Kidney epithelial cell (primary cell): ENCODE measurements around the gene PIM3. TPM values are rescaled to one million over a fixed set of nuclear protein-coding genes. Genes with fewer than 3 reads are reported as not detected.
"Not testable (repeated sequence)": the region's sequence is repeated elsewhere in the genome, so short reads cannot be mapped to it uniquely, and the experiment has no call there.

ENCODE experiments used
- DNase-seq: peaks from one replicate; pipeline ENCODE4 v3.0.0-alpha.2; 2010; ENCODE audit warnings: low read depth
- H3K27me3 ChIP-seq: 2 replicates; pipeline ENCODE4 v1.6.0; 2011; ENCODE audit warnings: low read length; ENCODE audit not compliant: control insufficient read depth, insufficient read depth
- H3K36me3 ChIP-seq: 2 replicates; pipeline ENCODE4 v1.5.1; 2011; ENCODE audit warnings: low read length; ENCODE audit not compliant: control insufficient read depth, insufficient read depth
- H3K4me3 ChIP-seq: 2 replicates; pipeline ENCODE4 v1.5.1; 2011; ENCODE audit warnings: low read depth, mild to moderate bottlenecking, control low read depth, low read length
- total RNA-seq: library from RNA; depleted of rRNA; stranded (reverse); fragments of >200 nt; gene quantifications from 2 replicates; pipeline ENCODE4 v1.2.3, GENCODE V29; 2015
- TF ChIP-seq, protein P1 (sequence below): IDR thresholded peaks from 2 replicates; pipeline ENCODE4 v1.5.1; 2011; ENCODE audit warnings: mild to moderate bottlenecking, moderate library complexity, low read length, control low read depth, inconsistent platforms; ENCODE audit not compliant: insufficient read depth, poor library complexity, severe bottlenecking

The PIM3 gene
- total RNA-seq, 1 donor from 2014 or later = 66.9 TPM

DNA sequence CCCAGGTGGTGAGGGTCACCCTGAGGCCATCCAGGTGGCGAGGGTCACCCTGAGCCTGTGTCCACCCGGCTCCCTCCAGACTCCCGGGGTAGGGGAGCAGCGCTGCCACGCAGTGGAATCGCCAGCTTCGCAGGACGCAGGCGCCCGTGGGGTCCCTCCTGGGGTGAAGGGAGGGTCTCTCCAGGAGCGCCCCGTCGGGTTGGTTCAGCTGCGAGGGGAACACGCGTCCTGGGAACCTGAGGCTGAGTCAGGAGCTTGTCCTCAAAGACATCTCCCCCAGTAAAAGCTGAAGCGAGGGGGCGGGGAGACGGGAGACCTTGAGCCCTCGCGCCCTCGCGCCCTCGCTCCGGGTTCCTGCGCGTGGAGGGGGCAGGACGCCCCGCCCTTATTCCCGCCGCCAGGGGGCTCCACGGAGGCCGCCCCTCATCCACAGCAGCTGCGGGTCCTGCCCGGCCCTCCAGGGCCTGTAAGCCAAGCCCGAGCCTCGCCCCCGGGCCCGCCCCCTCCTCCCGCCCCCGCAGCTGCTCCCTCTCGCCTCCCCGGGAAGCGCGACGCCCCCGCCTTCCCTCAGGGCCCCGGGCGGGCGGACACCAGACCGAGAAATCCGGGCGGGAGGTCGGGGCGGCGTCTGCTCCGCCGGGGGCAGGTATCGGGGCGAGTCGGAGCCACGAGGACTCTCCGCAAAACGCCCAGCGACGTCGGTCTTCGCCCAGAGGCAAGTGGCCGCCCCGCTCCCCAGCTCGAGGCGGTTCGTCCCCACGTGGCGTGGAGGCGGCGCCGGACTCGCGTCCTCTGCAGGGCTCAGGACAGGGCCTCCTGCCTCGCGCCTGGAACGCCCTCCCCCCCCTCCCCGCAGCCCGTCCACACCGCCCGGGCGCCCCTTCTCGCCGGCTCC lies 22.8 kb downstream of the PIM3 start:
- peaks cover 18% of the 10 kb centered on the region for H3K27me3 ChIP-seq
- H3K36me3 ChIP-seq = no peaks in the 10 kb centered on the region
- TF ChIP-seq, protein P1, sequence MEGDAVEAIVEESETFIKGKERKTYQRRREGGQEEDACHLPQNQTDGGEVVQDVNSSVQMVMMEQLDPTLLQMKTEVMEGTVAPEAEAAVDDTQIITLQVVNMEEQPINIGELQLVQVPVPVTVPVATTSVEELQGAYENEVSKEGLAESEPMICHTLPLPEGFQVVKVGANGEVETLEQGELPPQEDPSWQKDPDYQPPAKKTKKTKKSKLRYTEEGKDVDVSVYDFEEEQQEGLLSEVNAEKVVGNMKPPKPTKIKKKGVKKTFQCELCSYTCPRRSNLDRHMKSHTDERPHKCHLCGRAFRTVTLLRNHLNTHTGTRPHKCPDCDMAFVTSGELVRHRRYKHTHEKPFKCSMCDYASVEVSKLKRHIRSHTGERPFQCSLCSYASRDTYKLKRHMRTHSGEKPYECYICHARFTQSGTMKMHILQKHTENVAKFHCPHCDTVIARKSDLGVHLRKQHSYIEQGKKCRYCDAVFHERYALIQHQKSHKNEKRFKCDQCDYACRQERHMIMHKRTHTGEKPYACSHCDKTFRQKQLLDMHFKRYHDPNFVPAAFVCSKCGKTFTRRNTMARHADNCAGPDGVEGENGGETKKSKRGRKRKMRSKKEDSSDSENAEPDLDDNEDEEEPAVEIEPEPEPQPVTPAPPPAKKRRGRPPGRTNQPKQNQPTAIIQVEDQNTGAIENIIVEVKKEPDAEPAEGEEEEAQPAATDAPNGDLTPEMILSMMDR = peak; percentile 31
- no peak for DNase-seq
- no peak overlapping the region for H3K4me3 ChIP-seq

DNA sequence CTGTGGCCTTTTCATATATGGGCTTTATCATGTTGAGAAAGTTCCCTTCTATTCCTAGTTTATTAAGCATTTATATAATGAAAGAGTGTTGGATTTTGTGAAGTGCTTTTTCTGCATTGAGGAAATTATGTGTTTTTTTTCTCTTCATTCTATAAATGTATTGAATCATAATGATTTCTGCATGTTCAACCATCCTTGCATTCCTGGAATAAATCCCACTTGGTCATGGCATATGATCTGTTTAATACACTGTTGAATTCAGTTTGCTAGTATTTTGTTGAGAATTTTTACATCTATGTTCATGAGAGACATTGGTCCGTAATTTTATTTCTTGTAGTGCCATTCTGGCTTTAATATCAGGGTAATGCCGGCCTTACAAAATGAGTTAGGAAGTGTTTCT lies 25.8 kb downstream of the PIM3 start:
- H3K36me3 ChIP-seq = no peaks in the 10 kb centered on the region
- no peak for DNase-seq
- TF ChIP-seq, protein P1 = no peak
- H3K27me3 ChIP-seq = peaks cover 18% of the 10 kb centered on the region
- no peak overlapping the region for H3K4me3 ChIP-seq

DNA sequence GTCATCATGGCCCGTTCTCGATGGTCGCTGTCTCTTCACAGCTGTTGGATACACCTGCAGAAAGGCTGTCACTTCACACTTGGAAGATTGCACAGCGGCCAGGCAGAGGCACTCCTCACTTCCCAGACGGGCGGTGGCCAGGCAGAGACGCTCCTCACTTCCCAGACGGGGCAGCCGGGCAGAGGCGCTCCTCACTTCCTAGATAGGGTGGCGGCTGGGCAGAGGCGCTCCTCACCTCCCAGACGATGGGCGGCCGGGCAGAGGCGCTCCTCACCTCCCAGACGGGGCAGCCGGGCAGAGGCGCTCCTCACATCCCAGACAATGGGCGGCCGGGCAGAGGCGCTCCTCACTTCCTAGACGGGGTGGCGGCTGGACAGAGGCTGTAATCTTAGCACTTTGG lies 29.3 kb downstream of the PIM3 start:
- H3K36me3 ChIP-seq, DNase-seq, H3K4me3 ChIP-seq, H3K27me3 ChIP-seq: not testable (repeated sequence)

DNA sequence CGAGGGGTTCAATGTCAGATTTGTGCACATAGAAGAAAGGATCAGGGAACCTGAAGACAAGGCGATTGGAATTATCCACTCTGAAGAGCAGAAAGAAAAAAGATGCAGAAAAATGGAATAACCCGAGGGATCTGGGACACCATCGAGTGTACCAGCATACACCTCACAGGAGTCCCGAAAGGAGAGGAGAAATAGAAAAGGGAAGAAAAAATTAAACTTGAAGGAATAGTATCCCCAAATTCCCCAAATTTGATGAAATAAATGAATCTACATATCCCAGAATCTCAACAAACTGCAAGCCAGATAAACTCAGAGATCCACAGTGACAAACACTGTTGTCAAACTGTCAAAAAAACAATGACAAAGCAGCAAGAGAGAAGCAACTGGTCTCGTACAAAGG lies 30.6 kb downstream of the PIM3 start:
- TF ChIP-seq, protein P1 = no peak
- no peak for DNase-seq
- H3K4me3 ChIP-seq = no peak overlapping the region
- H3K27me3 ChIP-seq = no peaks in the 10 kb centered on the region
- H3K36me3 ChIP-seq = no peaks in the 10 kb centered on the region

DNA sequence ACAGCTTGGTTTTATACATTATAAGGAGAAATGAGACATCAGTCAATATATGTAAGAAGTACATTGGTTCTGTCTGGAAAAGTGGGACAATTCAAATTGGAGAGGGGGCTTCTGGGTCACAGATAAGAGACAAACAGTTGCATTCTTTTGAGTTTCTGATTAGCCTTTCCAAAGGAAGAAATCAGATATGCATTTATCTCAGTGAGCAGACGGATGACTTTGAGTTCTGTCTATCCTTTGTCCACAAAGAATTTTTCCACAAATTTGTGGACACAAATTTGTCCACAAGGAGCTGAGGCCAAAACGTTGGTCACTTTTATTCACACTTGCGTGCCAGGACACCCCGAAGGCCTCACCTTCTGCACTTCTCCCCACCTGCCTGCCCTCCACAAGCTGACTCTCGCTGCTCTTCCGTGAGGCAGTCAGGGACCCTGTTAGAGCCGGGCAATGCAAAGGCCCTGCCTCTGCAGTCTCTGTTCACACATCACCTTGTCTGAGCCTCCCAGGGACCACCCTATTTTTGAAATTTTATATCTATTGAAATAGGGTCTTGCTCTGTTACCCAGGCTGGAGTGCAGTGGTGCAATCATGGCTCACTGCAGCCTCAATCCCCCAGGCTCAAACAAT lies 31.4 kb downstream of the PIM3 start:
- no peak for DNase-seq
- Histone ChIP-seq H3K4me3 (no peak overlapping the region), H3K27me3 (no peaks in the 10 kb centered on the region), H3K36me3 (no peaks in the 10 kb centered on the region)
- TF ChIP-seq, protein P1 = no peak

DNA sequence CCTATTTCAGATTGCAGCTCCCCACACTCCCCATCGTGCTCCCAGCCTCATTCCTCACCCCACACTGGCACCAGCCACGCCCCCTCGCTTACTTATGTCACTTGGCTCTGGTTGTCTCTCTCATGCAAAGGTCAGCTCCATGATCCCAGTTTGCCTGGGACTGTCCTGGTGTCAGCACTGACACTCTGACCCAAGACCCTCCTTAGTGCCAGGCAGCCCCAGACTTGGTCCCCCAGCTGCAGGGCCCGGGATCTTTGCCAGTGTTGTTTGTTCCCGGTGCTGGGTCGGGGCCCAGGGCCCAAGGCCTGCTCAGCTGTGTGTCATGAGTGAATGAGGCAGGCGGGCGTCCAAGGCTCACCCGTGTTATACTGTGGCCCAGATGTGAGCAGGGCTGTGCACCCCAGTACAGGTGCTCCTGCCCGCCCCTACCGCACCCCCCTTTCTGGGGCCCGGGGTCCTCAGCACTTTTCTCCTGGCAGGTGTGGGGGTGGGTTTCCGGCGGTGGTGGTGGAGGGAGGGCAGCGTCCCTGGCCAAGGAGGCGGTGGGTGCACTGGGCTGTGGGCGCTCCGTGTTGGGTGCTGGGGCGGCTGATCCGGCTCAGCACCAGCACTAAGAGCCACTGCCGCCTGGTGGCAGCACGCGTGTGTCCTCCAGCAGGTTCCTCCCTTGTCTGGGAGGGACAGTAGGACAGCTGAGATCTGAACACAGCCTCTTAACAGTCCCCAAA lies 32.5 kb downstream of the PIM3 start:
- H3K4me3 ChIP-seq = no peak overlapping the region
- H3K27me3 ChIP-seq = no peaks in the 10 kb centered on the region
- no peak for DNase-seq
- no peaks in the 10 kb centered on the region for H3K36me3 ChIP-seq
- TF ChIP-seq, protein P1 = peak; percentile 66
